Measurements from ENCODE around the gene NDRG2. TPM values are rescaled to one million over a fixed set of nuclear protein-coding genes. Genes with fewer than 3 reads are reported as not detected.

Gene NDRG2
- total RNA-seq (10 to 100 TPM; 25.6 to 44.2 TPM), polyA plus RNA-seq (ENCODE audit: insufficient read length in 6 of 6) (100 to 1,000 TPM; 126 to 158 (median 135) TPM)
- long read RNA-seq, donor 1, transcript NDRG2-204 (15 exons, 2,047 nt) = major isoform, 5 of 28 reads
- long read RNA-seq, donor 1, partial matches to known transcripts = 5 of 28 reads
- long read RNA-seq, donor 1, other reads (novel, unspliced or antisense) = 5 of 28 reads
- long read RNA-seq, donor 2, partial matches to known transcripts = 41 of 64 reads
- long read RNA-seq, donor 2, other reads (novel, unspliced or antisense) = 8 of 64 reads
- long read RNA-seq, donor 3, transcript NDRG2-208 (16 exons, 2,022 nt) = minor isoform, 5 of 43 reads
- long read RNA-seq, donor 3, transcript NDRG2-227 (15 exons, 1,980 nt) = major isoform, 6 of 43 reads
- long read RNA-seq, donor 3, partial matches to known transcripts = 27 of 43 reads
- long read RNA-seq, donor 3, other reads (novel, unspliced or antisense) = 0 of 43 reads
- long read RNA-seq, donor 4, partial matches to known transcripts = 0 of 4 reads
- long read RNA-seq, donor 4, other reads (novel, unspliced or antisense) = 2 of 4 reads
- long read RNA-seq, donor 5, transcript NDRG2-227 (15 exons, 1,980 nt) = major isoform, 5 of 26 reads
- long read RNA-seq, donor 5, partial matches to known transcripts = 10 of 26 reads
- long read RNA-seq, donor 5, other reads (novel, unspliced or antisense) = 0 of 26 reads
- long read RNA-seq, donor 6, partial matches to known transcripts = 0 of 18 reads
- long read RNA-seq, donor 6, other reads (novel, unspliced or antisense) = 0 of 18 reads
- long read RNA-seq, donor 7, partial matches to known transcripts = 0 of 16 reads
- long read RNA-seq, donor 7, other reads (novel, unspliced or antisense) = 6 of 16 reads
- long read RNA-seq, donor 8, partial matches to known transcripts = 0 of 18 reads
- long read RNA-seq, donor 8, other reads (novel, unspliced or antisense) = 9 of 18 reads
- long read RNA-seq, donor 9 = 0 reads
- long read RNA-seq, donor 10, transcript NDRG2-209 (17 exons, 2,079 nt) = major isoform, 7 of 24 reads
- long read RNA-seq, donor 10, partial matches to known transcripts = 2 of 24 reads
- long read RNA-seq, donor 10, other reads (novel, unspliced or antisense) = 8 of 24 reads
- long read RNA-seq, donor 11, transcript NDRG2-227 (15 exons, 1,980 nt) = major isoform, 37 of 245 reads
- long read RNA-seq, donor 11, transcript NDRG2-204 (15 exons, 2,047 nt) = minor isoform, 16 of 245 reads
- long read RNA-seq, donor 11, transcript NDRG2-226 (13 exons, 2,146 nt) = minor isoform, 12 of 245 reads
- long read RNA-seq, donor 11, transcript NDRG2-209 (17 exons, 2,079 nt) = minor isoform, 10 of 245 reads
- long read RNA-seq, donor 11, partial matches to known transcripts = 101 of 245 reads
- long read RNA-seq, donor 11, other reads (novel, unspliced or antisense) = 44 of 245 reads
- long read RNA-seq, donor 12, transcript NDRG2-227 (15 exons, 1,980 nt) = major isoform, 6 of 22 reads
- long read RNA-seq, donor 12, partial matches to known transcripts = 0 of 22 reads
- long read RNA-seq, donor 12, other reads (novel, unspliced or antisense) = 6 of 22 reads

DNA sequence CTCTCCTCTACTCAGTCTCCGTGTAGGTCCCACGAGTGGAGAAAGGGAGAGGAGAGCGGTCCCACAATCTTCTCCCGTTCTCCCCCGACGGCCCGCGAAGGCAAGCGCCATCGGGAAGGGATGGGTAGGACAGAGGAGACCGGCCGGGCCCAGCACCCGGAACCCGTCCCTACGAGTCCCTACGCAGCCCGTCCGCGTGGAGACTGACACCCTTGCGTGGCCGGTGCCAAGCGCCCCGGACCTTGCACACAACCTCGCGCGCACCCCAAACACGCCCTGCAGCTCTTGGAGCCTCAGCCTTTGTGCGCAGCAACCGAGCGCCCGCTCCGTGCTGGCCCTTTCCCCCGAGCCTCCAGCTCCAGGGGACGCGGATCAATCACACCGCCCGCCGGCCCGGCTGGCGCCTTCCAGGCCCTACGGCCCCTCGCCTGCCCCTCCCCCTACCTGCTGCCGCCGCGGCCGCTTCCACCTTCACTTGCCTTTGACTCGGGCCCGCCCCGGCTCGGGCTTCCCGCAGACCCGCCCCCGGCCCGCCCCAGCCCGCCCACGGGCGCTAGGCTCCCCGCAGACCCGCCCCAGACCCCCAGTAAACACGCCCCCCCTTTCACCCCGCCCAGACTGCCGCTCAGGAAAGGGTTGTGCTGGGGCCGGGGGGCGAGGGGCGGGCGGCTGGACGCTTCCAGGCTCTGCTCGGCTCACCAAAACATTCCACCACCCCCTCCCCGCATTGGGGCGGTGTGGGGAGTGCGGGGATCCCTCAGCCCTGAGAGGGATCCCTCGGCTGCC is at the start of gene NDRG2:
NDRG2 (minus strand) TSS at position 477 of the 786 bp plus-strand sequence. CDS start 1,746 bp downstream, outside the sequence.
- Histone ChIP-seq H3K27me3 (peaks cover 0 to 35% of the 10 kb centered on the region in 2 donors), H3K4me1 (peaks cover 7 to 19% of the 10 kb centered on the region in 2 donors), H3K9me3 (no peaks in the 10 kb centered on the region), H3K4me3 (peak within 1 kb of the TSS; percentile 46 to 71), H3K36me3 (peaks cover 0 to 6% of the 10 kb centered on the region in 2 donors), H3K27ac (peak within 1 kb of the TSS; percentile 21 to 67)
- intact Hi-C loops (cut with DNase I) = no loop called here
- ATAC-seq (peak; percentile 95), DNase-seq (peak; percentile 69 to 91 (median 84))
- TF ChIP-seq, protein P1, sequence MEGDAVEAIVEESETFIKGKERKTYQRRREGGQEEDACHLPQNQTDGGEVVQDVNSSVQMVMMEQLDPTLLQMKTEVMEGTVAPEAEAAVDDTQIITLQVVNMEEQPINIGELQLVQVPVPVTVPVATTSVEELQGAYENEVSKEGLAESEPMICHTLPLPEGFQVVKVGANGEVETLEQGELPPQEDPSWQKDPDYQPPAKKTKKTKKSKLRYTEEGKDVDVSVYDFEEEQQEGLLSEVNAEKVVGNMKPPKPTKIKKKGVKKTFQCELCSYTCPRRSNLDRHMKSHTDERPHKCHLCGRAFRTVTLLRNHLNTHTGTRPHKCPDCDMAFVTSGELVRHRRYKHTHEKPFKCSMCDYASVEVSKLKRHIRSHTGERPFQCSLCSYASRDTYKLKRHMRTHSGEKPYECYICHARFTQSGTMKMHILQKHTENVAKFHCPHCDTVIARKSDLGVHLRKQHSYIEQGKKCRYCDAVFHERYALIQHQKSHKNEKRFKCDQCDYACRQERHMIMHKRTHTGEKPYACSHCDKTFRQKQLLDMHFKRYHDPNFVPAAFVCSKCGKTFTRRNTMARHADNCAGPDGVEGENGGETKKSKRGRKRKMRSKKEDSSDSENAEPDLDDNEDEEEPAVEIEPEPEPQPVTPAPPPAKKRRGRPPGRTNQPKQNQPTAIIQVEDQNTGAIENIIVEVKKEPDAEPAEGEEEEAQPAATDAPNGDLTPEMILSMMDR (IDR thresholded peaks at IDR 0.05) = no peak

DNA sequence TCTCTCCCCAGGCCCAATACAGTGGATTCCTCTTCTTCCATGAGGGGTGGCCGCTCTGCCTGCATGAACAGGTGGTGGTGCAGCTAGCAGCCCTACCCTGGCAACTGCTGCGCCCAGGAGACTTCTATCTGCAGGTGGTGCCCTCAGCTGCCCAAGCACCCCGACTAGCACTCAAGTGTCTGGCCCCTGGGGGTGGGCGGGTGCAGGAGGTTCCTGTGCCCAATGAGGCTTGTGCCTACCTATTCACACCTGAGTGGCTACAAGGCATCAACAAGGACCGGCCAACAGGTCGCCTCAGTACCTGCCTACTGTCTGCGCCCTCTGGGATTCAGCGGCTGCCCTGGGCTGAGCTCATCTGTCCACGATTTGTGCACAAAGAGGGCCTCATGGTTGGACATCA is 49.1 kb upstream of the NDRG2 start:
- no peak overlapping the region for H3K4me3 ChIP-seq
- intact Hi-C loops (cut with DNase I) = no loop called here
- H3K27ac ChIP-seq = no peak overlapping the region
- H3K9me3 ChIP-seq = no peaks in the 10 kb centered on the region
- ATAC-seq (no peak), DNase-seq (peak in 1 of 4 donors; percentile 61)
- H3K4me1 ChIP-seq = peaks cover 13 to 37% of the 10 kb centered on the region in 2 donors
- TF ChIP-seq, protein P1 (IDR thresholded peaks at IDR 0.05) = no peak
- H3K36me3 ChIP-seq = peaks cover 4 to 47% of the 10 kb centered on the region in 2 donors
- peaks cover 4 to 13% of the 10 kb centered on the region in 2 donors for H3K27me3 ChIP-seq

DNA sequence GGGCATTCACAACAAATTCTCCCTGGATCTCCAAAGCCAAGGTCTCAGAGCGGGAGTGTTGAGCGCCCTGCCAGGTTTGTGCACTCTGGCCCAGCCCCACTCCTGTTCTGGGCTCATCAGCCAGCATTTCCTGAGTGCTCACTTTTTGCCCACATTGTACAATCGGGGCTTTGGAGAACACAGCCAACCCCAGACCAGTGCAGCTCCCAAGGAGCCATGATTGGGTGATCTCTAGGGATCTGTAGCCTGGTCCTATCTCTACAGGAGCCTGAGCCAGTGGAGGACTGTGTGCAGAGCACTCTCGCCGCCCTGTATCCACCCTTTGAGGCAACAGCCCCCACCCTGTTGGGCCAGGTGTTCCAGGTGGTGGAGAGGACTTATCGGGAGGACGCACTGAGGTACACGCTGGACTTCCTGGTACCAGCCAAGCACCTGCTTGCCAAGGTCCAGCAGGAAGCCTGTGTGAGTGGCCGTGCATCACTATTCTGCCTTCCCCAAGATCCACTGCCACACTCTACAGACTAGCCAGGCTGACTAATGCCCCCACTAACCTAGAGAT is 48.0 kb upstream of the NDRG2 start:
- no peak overlapping the region for H3K4me3 ChIP-seq
- H3K4me1 ChIP-seq = peaks cover 17 to 44% of the 10 kb centered on the region in 2 donors
- DNase-seq (no peak), ATAC-seq (no peak)
- H3K27ac ChIP-seq = peak overlapping the region; percentile 88 to 89
- H3K27me3 ChIP-seq = peaks cover 4 to 21% of the 10 kb centered on the region in 2 donors
- TF ChIP-seq, protein P1 (IDR thresholded peaks at IDR 0.05) = no peak
- H3K36me3 ChIP-seq = peaks cover 0 to 37% of the 10 kb centered on the region in 2 donors
- intact Hi-C loops (cut with DNase I) = no loop called here
- no peaks in the 10 kb centered on the region for H3K9me3 ChIP-seq

DNA sequence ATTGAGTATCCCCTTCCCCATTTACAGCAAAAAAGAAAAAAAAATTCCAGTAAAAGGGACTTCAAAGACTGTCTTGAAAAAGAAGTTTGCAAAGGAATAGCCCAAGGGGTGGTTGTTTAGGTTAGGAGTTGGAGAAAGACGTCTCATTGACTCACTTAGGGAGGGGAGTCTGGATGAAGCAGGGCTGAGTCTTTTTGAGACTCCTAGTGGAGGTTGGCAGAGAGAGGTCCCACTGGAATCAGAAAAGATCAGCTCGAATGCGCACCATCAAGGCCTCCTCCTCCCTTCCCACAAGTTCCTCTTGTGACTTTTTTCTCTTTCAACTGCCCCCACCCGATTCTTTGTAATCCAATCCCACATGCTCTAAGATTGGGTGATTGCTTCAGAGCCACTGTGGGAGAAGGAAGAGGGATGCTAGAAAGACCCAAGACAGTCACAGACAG is 47.2 kb upstream of the NDRG2 start:
- TF ChIP-seq, protein P1 (IDR thresholded peaks at IDR 0.05) = no peak
- intact Hi-C loops (cut with DNase I) = no loop called here
- H3K4me1 ChIP-seq = peaks cover 17 to 44% of the 10 kb centered on the region in 2 donors
- H3K9me3 ChIP-seq = no peaks in the 10 kb centered on the region
- peak in 1 of 4 donors; percentile 40 for DNase-seq
- ATAC-seq = peak; percentile 2
- H3K27ac ChIP-seq = peak overlapping the region; percentile 88 to 89
- peak overlapping the region in 1 of 2 donors; percentile 67 for H3K4me3 ChIP-seq
- H3K27me3 ChIP-seq = peaks cover 4 to 29% of the 10 kb centered on the region in 2 donors
- peaks cover 0 to 31% of the 10 kb centered on the region in 2 donors for H3K36me3 ChIP-seq
